ENCODE measurements around the gene DCD. TPM values are rescaled to one million over a fixed set of nuclear protein-coding genes. Genes with fewer than 3 reads are reported as not detected.

Gene DCD
- total and polyA plus RNA-seq, 2 experiments from 2014 or later, result not detected

- Histone ChIP-seq H3K9me3 (ENCODE audit: low read depth) (no peaks in the 10 kb centered on the region), H3K4me1 (ENCODE audit: insufficient read depth) (no peaks in the 10 kb centered on the region), H3K27ac (no peak overlapping the region), H3K4me2 (no peak overlapping the region), H3K9me2 (replicated peaks; ENCODE audit: insufficient read depth) (no peaks in the 10 kb centered on the region), H4K20me1 (ENCODE audit: insufficient read depth, poor library complexity, severe bottlenecking) (no peaks in the 10 kb centered on the region), H2AFZ (no peak overlapping the region), H3K36me3 (replicated peaks; ENCODE audit: insufficient read depth, low read depth) (no peaks in the 10 kb centered on the region), H3K27me3 (peaks cover 27% of the 10 kb centered on the region), H3K79me2 (no peaks in the 10 kb centered on the region), H3K4me3 (no peak overlapping the region)
- WGBS (ENCODE audit: low lambda C conversion rate, missing lambda C conversion rate), result 86% methylated on average over 3 of the region's 3 CpGs
- no peak for DNase-seq (ENCODE audit: low spot score)
- TF ChIP-seq CTCF (IDR thresholded peaks at IDR 0.05; ENCODE audit: poor library complexity), result no peak
- TF ChIP-seq EZH2phosphoT487 (IDR thresholded peaks at IDR 0.05; ENCODE audit: low read depth, severe bottlenecking, unreplicated experiment), result no peak
- TF ChIP-seq EZH2 (IDR thresholded peaks at IDR 0.05; ENCODE audit: borderline replicate concordance), result no peak
Observed at GRCh38 chr12:54628186-54628846, 19.8 kb downstream of the DCD start.

DNA sequence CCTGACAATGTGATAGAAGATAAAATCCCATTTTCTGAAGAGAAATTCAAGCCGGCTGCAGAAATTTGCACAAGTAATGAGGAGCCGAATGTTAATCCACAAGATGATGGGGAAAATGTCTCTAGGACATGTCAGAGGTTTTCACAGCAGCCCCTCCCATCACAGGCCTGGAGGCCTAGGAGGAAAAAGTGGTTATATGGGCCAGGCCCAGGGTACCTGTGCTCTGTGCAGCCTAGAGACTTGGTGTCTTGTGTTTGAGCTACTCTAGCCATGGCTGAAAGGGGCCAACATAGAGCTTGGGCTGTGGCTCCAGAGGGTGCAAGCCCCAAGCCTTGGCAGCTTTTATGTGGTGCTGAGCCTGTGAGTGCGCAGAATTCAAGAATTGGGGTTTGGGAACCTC, 20.9 kb downstream of the DCD start:
- H4K20me1 ChIP-seq (ENCODE audit: insufficient read depth, poor library complexity, severe bottlenecking), result no peaks in the 10 kb centered on the region
- WGBS (ENCODE audit: low lambda C conversion rate, missing lambda C conversion rate), result 94% methylated on average over 3 of the region's 3 CpGs
- DNase-seq (ENCODE audit: low spot score), result no peak
- H2AFZ ChIP-seq, result no peak overlapping the region
- H3K4me3 ChIP-seq, result no peak overlapping the region
- no peaks in the 10 kb centered on the region for H3K9me3 ChIP-seq (ENCODE audit: low read depth)
- no peaks in the 10 kb centered on the region for H3K4me1 ChIP-seq (ENCODE audit: insufficient read depth)
- no peaks in the 10 kb centered on the region for H3K36me3 ChIP-seq (replicated peaks; ENCODE audit: insufficient read depth, low read depth)
- H3K27me3 ChIP-seq, result peaks cover 24% of the 10 kb centered on the region
- no peaks in the 10 kb centered on the region for H3K9me2 ChIP-seq (replicated peaks; ENCODE audit: insufficient read depth)
- TF ChIP-seq CTCF (IDR thresholded peaks at IDR 0.05; ENCODE audit: poor library complexity) (no peak), EZH2 (IDR thresholded peaks at IDR 0.05; ENCODE audit: borderline replicate concordance) (no peak), EZH2phosphoT487 (IDR thresholded peaks at IDR 0.05; ENCODE audit: low read depth, severe bottlenecking, unreplicated experiment) (no peak)
- no peaks in the 10 kb centered on the region for H3K79me2 ChIP-seq
- no peak overlapping the region for H3K27ac ChIP-seq
- no peak overlapping the region for H3K4me2 ChIP-seq

- H3K36me3 ChIP-seq (replicated peaks; ENCODE audit: insufficient read depth, low read depth), result no peaks in the 10 kb centered on the region
- no peaks in the 10 kb centered on the region for H3K4me1 ChIP-seq (ENCODE audit: insufficient read depth)
- H3K27ac ChIP-seq, result no peak overlapping the region
- no peaks in the 10 kb centered on the region for H3K9me2 ChIP-seq (replicated peaks; ENCODE audit: insufficient read depth)
- H3K4me3 ChIP-seq, result no peak overlapping the region
- no peak overlapping the region for H2AFZ ChIP-seq
- H3K27me3 ChIP-seq, result peaks cover 20% of the 10 kb centered on the region
- TF ChIP-seq EZH2phosphoT487 (IDR thresholded peaks at IDR 0.05; ENCODE audit: low read depth, severe bottlenecking, unreplicated experiment) (no peak), EZH2 (IDR thresholded peaks at IDR 0.05; ENCODE audit: borderline replicate concordance) (no peak), CTCF (IDR thresholded peaks at IDR 0.05; ENCODE audit: poor library complexity) (no peak)
- H3K9me3 ChIP-seq (ENCODE audit: low read depth), result no peaks in the 10 kb centered on the region
- no peak for DNase-seq (ENCODE audit: low spot score)
- no peaks in the 10 kb centered on the region for H3K79me2 ChIP-seq
- H4K20me1 ChIP-seq (ENCODE audit: insufficient read depth, poor library complexity, severe bottlenecking), result no peaks in the 10 kb centered on the region
- H3K4me2 ChIP-seq, result no peak overlapping the region
Observed at GRCh38 chr12:54625598-54625997, 22.6 kb downstream of the DCD start.

All from hepatocyte (in vitro differentiated cells).